ENCODE results near the gene ELN. TPM values are rescaled to one million over a fixed set of nuclear protein-coding genes. Genes with fewer than 3 reads are reported as not detected.

Gene ELN
- total RNA-seq, 2 donors from 2014 or later, result not detected

GRCh38 chr7:73992101-73992562, 35.8 kb upstream of the ELN start:
- no peak for DNase-seq
- Mint-ChIP-seq H3K4me1 (peaks cover 2% of the 10 kb centered on the region), H3K27me3 (peaks cover 9% of the 10 kb centered on the region), H3K4me3 (no peak overlapping the region), H3K36me3 (ENCODE audit: low read depth) (peaks cover 5% of the 10 kb centered on the region), H3K27ac (no peak overlapping the region)
- ATAC-seq, result no peak
- no peaks in the 10 kb centered on the region for H3K9me3 ChIP-seq (ENCODE audit: control insufficient read depth, low read length, poor library complexity, severe bottlenecking)

- H3K4me1 Mint-ChIP-seq, result no peaks in the 10 kb centered on the region
- H3K4me3 Mint-ChIP-seq, result no peak overlapping the region
- no peak overlapping the region for H3K27ac Mint-ChIP-seq
- peaks cover 6% of the 10 kb centered on the region for H3K36me3 Mint-ChIP-seq (ENCODE audit: low read depth)
- ATAC-seq, result no peak
- no peak for DNase-seq
- peaks cover 10% of the 10 kb centered on the region for H3K27me3 Mint-ChIP-seq
- H3K9me3 ChIP-seq (ENCODE audit: control insufficient read depth, low read length, poor library complexity, severe bottlenecking), result no peaks in the 10 kb centered on the region
Observed at GRCh38 chr7:73994023-73994422, 34.0 kb upstream of the ELN start.

- Mint-ChIP-seq H3K4me1 (no peaks in the 10 kb centered on the region), H3K27ac (no peak overlapping the region), H3K4me3 (no peak overlapping the region), H3K36me3 (ENCODE audit: low read depth) (peaks cover 6% of the 10 kb centered on the region), H3K27me3 (peaks cover 10% of the 10 kb centered on the region)
- ATAC-seq (no peak), DNase-seq (no peak)
- H3K9me3 ChIP-seq (ENCODE audit: control insufficient read depth, low read length, poor library complexity, severe bottlenecking), result no peaks in the 10 kb centered on the region
Observed at GRCh38 chr7:73994761-73995160, 33.2 kb upstream of the ELN start.

GRCh38 chr7:73995330-73995729, 32.6 kb upstream of the ELN start:
- no peak for ATAC-seq
- Mint-ChIP-seq H3K4me1 (no peaks in the 10 kb centered on the region), H3K4me3 (no peak overlapping the region), H3K27ac (no peak overlapping the region), H3K27me3 (peaks cover 10% of the 10 kb centered on the region), H3K36me3 (ENCODE audit: low read depth) (peaks cover 6% of the 10 kb centered on the region)
- DNase-seq, result no peak
- H3K9me3 ChIP-seq (ENCODE audit: control insufficient read depth, low read length, poor library complexity, severe bottlenecking), result no peaks in the 10 kb centered on the region

GRCh38 chr7:73995821-73996511, 32.0 kb upstream of the ELN start:
- H3K27ac Mint-ChIP-seq, result no peak overlapping the region
- no peaks in the 10 kb centered on the region for H3K4me1 Mint-ChIP-seq
- peaks cover 6% of the 10 kb centered on the region for H3K36me3 Mint-ChIP-seq (ENCODE audit: low read depth)

GRCh38 chr7:73997056-73997455, 30.9 kb upstream of the ELN start:
- Mint-ChIP-seq H3K36me3 (ENCODE audit: low read depth) (peaks cover 6% of the 10 kb centered on the region), H3K27ac (no peak overlapping the region), H3K4me1 (peaks cover 3% of the 10 kb centered on the region), H3K27me3 (peaks cover 10% of the 10 kb centered on the region), H3K4me3 (no peak overlapping the region)
- no peak for ATAC-seq
- H3K9me3 ChIP-seq (ENCODE audit: control insufficient read depth, low read length, poor library complexity, severe bottlenecking), result no peaks in the 10 kb centered on the region
- DNase-seq, result no peak

More at GRCh38 chr7:73995821-73996511, 32.0 kb upstream of the ELN start:
- no peak for ATAC-seq
- no peak for DNase-seq
- Mint-ChIP-seq H3K4me3 (no peak overlapping the region), H3K27me3 (peaks cover 10% of the 10 kb centered on the region)
- H3K9me3 ChIP-seq (ENCODE audit: control insufficient read depth, low read length, poor library complexity, severe bottlenecking), result no peaks in the 10 kb centered on the region

- DNase-seq, result no peak
- H3K4me3 Mint-ChIP-seq, result no peak overlapping the region
- H3K9me3 ChIP-seq (ENCODE audit: control insufficient read depth, low read length, poor library complexity, severe bottlenecking), result no peaks in the 10 kb centered on the region
- no peak for ATAC-seq
- peaks cover 10% of the 10 kb centered on the region for H3K4me1 Mint-ChIP-seq
- peaks cover 6% of the 10 kb centered on the region for H3K36me3 Mint-ChIP-seq (ENCODE audit: low read depth)
- H3K27ac Mint-ChIP-seq, result peak overlapping the region; percentile 14
- H3K27me3 Mint-ChIP-seq, result peaks cover 10% of the 10 kb centered on the region
Observed at GRCh38 chr7:73999664-74000435, 28.1 kb upstream of the ELN start.

GRCh38 chr7:74000489-74001149, 27.4 kb upstream of the ELN start:
- Mint-ChIP-seq H3K27me3 (peaks cover 10% of the 10 kb centered on the region), H3K4me1 (peaks cover 10% of the 10 kb centered on the region), H3K36me3 (ENCODE audit: low read depth) (peaks cover 6% of the 10 kb centered on the region), H3K4me3 (no peak overlapping the region), H3K27ac (peak overlapping the region; percentile 14)
- ATAC-seq, result no peak
- no peaks in the 10 kb centered on the region for H3K9me3 ChIP-seq (ENCODE audit: control insufficient read depth, low read length, poor library complexity, severe bottlenecking)
- no peak for DNase-seq

GRCh38 chr7:74001150-74001494, 26.9 kb upstream of the ELN start:
- ATAC-seq (no peak), DNase-seq (no peak)
- H3K36me3 Mint-ChIP-seq (ENCODE audit: low read depth), result peaks cover 6% of the 10 kb centered on the region
- H3K27me3 Mint-ChIP-seq, result peaks cover 10% of the 10 kb centered on the region
- no peak overlapping the region for H3K4me3 Mint-ChIP-seq
- H3K9me3 ChIP-seq (ENCODE audit: control insufficient read depth, low read length, poor library complexity, severe bottlenecking), result no peaks in the 10 kb centered on the region
- no peak overlapping the region for H3K27ac Mint-ChIP-seq
- H3K4me1 Mint-ChIP-seq, result peaks cover 10% of the 10 kb centered on the region

- peak overlapping the region; percentile 36 for H3K4me3 Mint-ChIP-seq
- H3K27me3 Mint-ChIP-seq, result peaks cover 12% of the 10 kb centered on the region
- peaks cover 12% of the 10 kb centered on the region for H3K4me1 Mint-ChIP-seq
- ATAC-seq (no peak), DNase-seq (no peak)
- no peaks in the 10 kb centered on the region for H3K36me3 Mint-ChIP-seq (ENCODE audit: low read depth)
- H3K9me3 ChIP-seq (ENCODE audit: control insufficient read depth, low read length, poor library complexity, severe bottlenecking), result no peaks in the 10 kb centered on the region
- H3K27ac Mint-ChIP-seq, result no peak overlapping the region
Observed at GRCh38 chr7:74002474-74003017, 25.4 kb upstream of the ELN start.

GRCh38 chr7:74003621-74004020, 24.4 kb upstream of the ELN start:
- Mint-ChIP-seq H3K4me1 (peaks cover 13% of the 10 kb centered on the region), H3K27ac (no peak overlapping the region), H3K36me3 (ENCODE audit: low read depth) (no peaks in the 10 kb centered on the region), H3K4me3 (no peak overlapping the region), H3K27me3 (peaks cover 17% of the 10 kb centered on the region)
- no peaks in the 10 kb centered on the region for H3K9me3 ChIP-seq (ENCODE audit: control insufficient read depth, low read length, poor library complexity, severe bottlenecking)
- ATAC-seq (no peak), DNase-seq (no peak)

GRCh38 chr7:74006032-74006431, 21.9 kb upstream of the ELN start:
- Mint-ChIP-seq H3K4me1 (peaks cover 14% of the 10 kb centered on the region), H3K36me3 (ENCODE audit: low read depth) (no peaks in the 10 kb centered on the region), H3K27ac (no peak overlapping the region), H3K4me3 (no peak overlapping the region), H3K27me3 (peaks cover 21% of the 10 kb centered on the region)
- DNase-seq, result no peak
- H3K9me3 ChIP-seq (ENCODE audit: control insufficient read depth, low read length, poor library complexity, severe bottlenecking), result no peaks in the 10 kb centered on the region
- no peak for ATAC-seq

Measured in T-helper 17 cell (primary cell).